SK-N-SH (cell line): Measurements from ENCODE around the gene PCDHGC4. TPM values are rescaled to one million over a fixed set of nuclear protein-coding genes. Genes with fewer than 3 reads are reported as not detected.

Experiments
- CTCF ChIA-PET: fragments of 300-600, 350-600 bp; formaldehyde crosslinking; extraction: SDS; loops from one replicate; lab custom pipeline; 2021; lab: Yijun Ruan, JAX
- POLR2A ChIA-PET: fragments of 350-600 bp; sonication (Branson Sonifier 250); formaldehyde crosslinking; extraction: SDS; loops from one replicate; lab custom pipeline; 2020; ENCODE audit warnings: antibody characterized with exemption, inconsistent platforms; lab: Yijun Ruan, JAX
- DNase-seq: peaks from one replicate; pipeline ENCODE4 v3.0.0; 2012
- H2AFZ ChIP-seq: fragments of 200-600 bp; sonication (generic); 2 replicates; pipeline ENCODE4 v1.8.1; 2016; ENCODE audit warnings: antibody characterized with exemption, mild to moderate bottlenecking, low read depth
- H3F3A ChIP-seq: fragments of 200-600 bp; sonication (generic); replicated peaks from 2 replicates; pipeline ENCODE3; 2016; ENCODE audit warnings: antibody characterized with exemption, mild to moderate bottlenecking; ENCODE audit not compliant: insufficient read depth
- H3K27ac ChIP-seq, 2 experiments: fragments of 200-500 bp in 1 of 2; fragments of 200-600 bp in 1 of 2; sonication (Bioruptor generic) in 1 of 2; sonication (generic), shearing (Covaris generic) in 1 of 2; 2 replicates each; pipeline versions ENCODE4 v1.5.1 to v1.6.1; 2014 to 2016; ENCODE audit warnings: low read depth in 2 of 2, inconsistent platforms in 1 of 2, low read length in 1 of 2, mild to moderate bottlenecking in 1 of 2, mixed read lengths in 1 of 2
- H3K27me3 ChIP-seq: fragments of 200-600 bp; sonication (generic), shearing (Covaris generic); 2 replicates; pipeline ENCODE4 v1.6.1; 2016; ENCODE audit warnings: mixed run types; ENCODE audit not compliant: insufficient read depth
- H3K36me3 ChIP-seq, 2 experiments: fragments of 200-500 bp in 1 of 2; fragments of 200-600 bp in 1 of 2; sonication (Bioruptor generic) in 1 of 2; sonication (generic) in 1 of 2; replicated peaks in 1 of 2; 2 replicates each; pipeline versions ENCODE3 to v1.5.1; 2014 to 2016; ENCODE audit warnings: low read length in 1 of 2, mild to moderate bottlenecking in 1 of 2; ENCODE audit not compliant: insufficient read depth in 2 of 2, control insufficient read depth in 1 of 2
- H3K4me1 ChIP-seq, 2 experiments: fragments of 200-500 bp in 1 of 2; fragments of 200-600 bp in 1 of 2; sonication (Bioruptor generic) in 1 of 2; sonication (generic), shearing (Covaris generic) in 1 of 2; 2 replicates each; pipeline versions ENCODE4 v1.5.1 to v1.6.1; 2014 to 2016; ENCODE audit warnings: low read depth in 1 of 2, low read length in 1 of 2, mixed run types in 1 of 2; ENCODE audit not compliant: insufficient read depth in 2 of 2, control insufficient read depth in 1 of 2
- H3K4me2 ChIP-seq: fragments of 200-600 bp; sonication (generic), shearing (Covaris generic); 2 replicates; pipeline ENCODE4 v1.6.1; 2017; ENCODE audit warnings: mixed run types
- H3K4me3 ChIP-seq, 2 experiments: fragments of 200-500 bp in 1 of 2; fragments of 200-600 bp in 1 of 2; sonication (Bioruptor generic) in 1 of 2; sonication (generic), shearing (Covaris generic) in 1 of 2; 2 replicates each; pipeline versions ENCODE4 v1.5.1 to v1.8.1; 2014 to 2016; ENCODE audit warnings: low read depth in 2 of 2, inconsistent platforms in 1 of 2, low read length in 1 of 2, mild to moderate bottlenecking in 1 of 2, mixed read lengths in 1 of 2, moderate library complexity in 1 of 2
- H3K79me2 ChIP-seq: fragments of 200-600 bp; sonication (generic); 2 replicates; pipeline ENCODE4 v1.8.1; 2017; ENCODE audit warnings: mild to moderate bottlenecking; ENCODE audit not compliant: insufficient read depth
- H3K9ac ChIP-seq: fragments of 200-600 bp; sonication (generic); 2 replicates; pipeline ENCODE4 v1.6.1; 2017; ENCODE audit warnings: mixed run types
- H3K9me2 ChIP-seq: fragments of 200-600 bp; sonication (generic); 2 replicates; pipeline ENCODE4 v1.6.1; 2017; ENCODE audit warnings: mixed run types
- H3K9me3 ChIP-seq: fragments of 200-600 bp; sonication (generic); 2 replicates; pipeline ENCODE4 v1.6.1; 2017; ENCODE audit warnings: mixed run types, mild to moderate bottlenecking, moderate library complexity
- H4K20me1 ChIP-seq: fragments of 200-600 bp; sonication (generic); 2 replicates; pipeline ENCODE4 v1.6.1; 2017; ENCODE audit warnings: mild to moderate bottlenecking, mixed run types; ENCODE audit not compliant: insufficient read depth
- CHD2 ChIP-seq: fragments of 150-350 bp; IDR thresholded peaks from 2 replicates; pipeline ENCODE4 v1.6.1; 2018; ENCODE audit warnings: low read length; ENCODE audit not compliant: partially characterized antibody
- CTCF ChIP-seq: fragments of 200-600 bp; sonication (generic); IDR thresholded peaks from 2 replicates; pipeline ENCODE4 v1.6.1; 2017; ENCODE audit warnings: antibody characterized with exemption, mild to moderate bottlenecking, moderate library complexity
- ELF1 ChIP-seq: IDR thresholded peaks from 2 replicates; pipeline ENCODE4 v1.4.0; 2012
- EP300 ChIP-seq, 2 experiments: IDR thresholded peaks; 2 replicates each; pipeline versions ENCODE4 v1.4.0 to v1.6.1; 2012; ENCODE audit warnings: borderline replicate concordance in 1 of 2, low read depth in 1 of 2, low read length in 1 of 2
- FOXM1 ChIP-seq: IDR thresholded peaks from 2 replicates; pipeline ENCODE4 v1.4.0; 2012; ENCODE audit warnings: low read depth, mild to moderate bottlenecking
- GABPA ChIP-seq: IDR thresholded peaks from 2 replicates; pipeline ENCODE4 v1.4.0; 2012; ENCODE audit warnings: low read depth, mild to moderate bottlenecking
- GATA2 ChIP-seq: sonication (generic); formaldehyde crosslinking; IDR thresholded peaks from 2 replicates; pipeline ENCODE4 v1.5.0; 2020; ENCODE audit warnings: mild to moderate bottlenecking, missing genetic modification reagents
- JUND ChIP-seq: IDR thresholded peaks from 2 replicates; pipeline ENCODE4 v1.4.0; 2012
- NRF1 ChIP-seq: IDR thresholded peaks from 2 replicates; pipeline ENCODE4 v1.6.1; 2012; ENCODE audit warnings: low read depth, mild to moderate bottlenecking, low read length
- RCOR1 ChIP-seq: fragments of 150-350 bp; IDR thresholded peaks from 2 replicates; pipeline ENCODE4 v1.6.1; 2017; ENCODE audit warnings: antibody characterized with exemption, low read length
- REST ChIP-seq: IDR thresholded peaks from 2 replicates; pipeline ENCODE4 v1.6.1; 2012; ENCODE audit warnings: mild to moderate bottlenecking, low read depth, low read length, moderate library complexity
- RFX5 ChIP-seq: IDR thresholded peaks from 2 replicates; pipeline ENCODE4 v1.6.1; 2012; ENCODE audit warnings: mild to moderate bottlenecking, improper control_type of control experiment, low read length
- RXRA ChIP-seq: IDR thresholded peaks from 2 replicates; pipeline ENCODE4 v1.4.0; 2012; ENCODE audit warnings: low read depth, mild to moderate bottlenecking, borderline replicate concordance
- SMC3 ChIP-seq: IDR thresholded peaks from 2 replicates; pipeline ENCODE4 v1.6.1; 2012; ENCODE audit warnings: low read depth, low read length, improper control_type of control experiment
- TAF1 ChIP-seq: IDR thresholded peaks from 2 replicates; pipeline ENCODE4 v1.6.1; 2012; ENCODE audit warnings: low read depth, mild to moderate bottlenecking, low read length, moderate library complexity, borderline replicate concordance
- TCF12 ChIP-seq: IDR thresholded peaks from 2 replicates; pipeline ENCODE4 v1.4.0; 2012
- USF1 ChIP-seq: IDR thresholded peaks from 2 replicates; pipeline ENCODE4 v1.4.0; 2012; ENCODE audit warnings: low read depth, borderline replicate concordance
- ZBTB33 ChIP-seq: IDR thresholded peaks from 2 replicates; pipeline ENCODE4 v1.4.0; 2012; ENCODE audit warnings: low read depth, borderline replicate concordance
- WGBS: methylation state at CpG from one replicate; pipeline ENCODE4 v1.1.6; 2017; ENCODE audit warnings: low lambda C conversion rate; 5-methylcytosine and 5-hydroxymethylcytosine counted together
- polyA plus RNA-seq, 3 experiments: library from polyadenylated mRNA; depleted of rRNA; stranded (reverse); fragments of >200 nt; gene quantifications; 2 replicates each; pipeline ENCODE4 v1.2.3, GENCODE V29; 2012

PCDHGC4 gene
- polyA plus RNA-seq, 1 of the 3 experiments (the other 2 are of a cell fraction) = 0.53 TPM

GRCh38 chr5:141477044-141477575 lies 7.7 kb upstream of the PCDHGC4 start:
- peaks cover 25% of the 10 kb centered on the region for H3F3A ChIP-seq
- H3K4me1 ChIP-seq = peaks cover 6 to 34% of the 10 kb centered on the region in 2 experiments; a peak in 3 of 4 replicates
- TF ChIP-seq RXRA (no peak), CHD2 (no peak), CTCF (no peak), USF1 (no peak), TAF1 (no peak), RFX5 (no peak), REST (no peak), ZBTB33 (no peak), FOXM1 (no peak), GATA2 (CRISPR knock-in tag) (no peak), JUND (no peak), SMC3 (no peak), EP300 (IDR thresholded peaks at IDR 0.05; ENCODE audit: borderline replicate concordance in 1 of 2, low read depth in 1 of 2, low read length in 1 of 2) (no peak), GABPA (no peak), NRF1 (no peak), ELF1 (no peak), RCOR1 (no peak), TCF12 (no peak)
- peak overlapping the region; percentile 97 for H3K4me2 ChIP-seq
- peaks cover 0 to 36% of the 10 kb centered on the region in 2 experiments for H3K36me3 ChIP-seq
- 29% methylated on average over 15 of the region's 24 CpGs for WGBS
- H4K20me1 ChIP-seq = peaks cover 47% of the 10 kb centered on the region
- no peak overlapping the region for H2AFZ ChIP-seq
- H3K9me2 ChIP-seq = no peaks in the 10 kb centered on the region
- H3K9ac ChIP-seq = peak overlapping the region; percentile 83
- peak overlapping the region; percentile 82 to 85 for H3K4me3 ChIP-seq
- H3K9me3 ChIP-seq = no peaks in the 10 kb centered on the region
- H3K79me2 ChIP-seq = peaks cover 57% of the 10 kb centered on the region
- POLR2A ChIA-PET = interaction anchor here (1.4 to 1.9 kb wide), 5 partner anchors 8 to 80 kb away, joined by 6 to 14 read pairs (median 12); partner anchors contain the start of gene PCDHGC4
- CTCF ChIA-PET = interaction anchor here (1.0 to 8.6 kb wide), 12 partner anchors 8 to 158 kb away, joined by 3 to 117 read pairs (median 16); partner anchors contain the start of genes PCDHGA4, PCDHGC4 and TAF7
- peak; percentile 7 for DNase-seq
- H3K27ac ChIP-seq = peak overlapping the region; percentile 92 to 94; a peak in 3 of 4 replicates
- H3K27me3 ChIP-seq = no peaks in the 10 kb centered on the region
